Hepatocyte (in vitro differentiated cells): ENCODE data around the gene TMED8. TPM values are rescaled to one million over a fixed set of nuclear protein-coding genes. Genes with fewer than 3 reads are reported as not detected.
A peak's percentile ranks its signal among the peaks of the same experiment; 100 is the strongest.

Source experiments
- DNase-seq: peaks from one replicate; pipeline ENCODE4 v3.0.0-alpha.2; 2016; ENCODE audit warnings: low spot score
- H2AFZ ChIP-seq: fragments of 200-600 bp; sonication (generic); 2 replicates; pipeline ENCODE4 v1.6.0; 2016; ENCODE audit warnings: antibody characterized with exemption, mild to moderate bottlenecking
- H3K27ac ChIP-seq: fragments of 200-600 bp; sonication (generic); 2 replicates; pipeline ENCODE4 v1.5.1; 2016; ENCODE audit warnings: mild to moderate bottlenecking
- H3K27me3 ChIP-seq: fragments of 200-600 bp; sonication (generic); 2 replicates; pipeline ENCODE4 v1.6.1; 2016
- H3K36me3 ChIP-seq: fragments of 200-600 bp; sonication (generic); replicated peaks from 2 replicates; pipeline ENCODE4 v1.5.1; 2016; ENCODE audit warnings: low read depth; ENCODE audit not compliant: insufficient read depth
- H3K4me1 ChIP-seq: fragments of 200-600 bp; sonication (generic); 2 replicates; pipeline ENCODE4 v1.5.1; 2016; ENCODE audit warnings: mild to moderate bottlenecking, moderate library complexity; ENCODE audit not compliant: insufficient read depth
- H3K4me2 ChIP-seq: fragments of 200-600 bp; sonication (generic); 2 replicates; pipeline ENCODE4 v1.6.0; 2016
- H3K4me3 ChIP-seq: fragments of 200-600 bp; sonication (generic); 2 replicates; pipeline ENCODE4 v1.5.1; 2016; ENCODE audit warnings: mild to moderate bottlenecking
- H3K79me2 ChIP-seq: fragments of 200-600 bp; sonication (generic); 2 replicates; pipeline ENCODE4 v1.6.0; 2017; ENCODE audit warnings: mild to moderate bottlenecking
- H3K9me2 ChIP-seq: fragments of 200-600 bp; sonication (generic); replicated peaks from 2 replicates; pipeline ENCODE4 v1.6.0; 2017; ENCODE audit warnings: mild to moderate bottlenecking; ENCODE audit not compliant: insufficient read depth
- H3K9me3 ChIP-seq: fragments of 200-600 bp; sonication (generic); 2 replicates; pipeline ENCODE4 v1.5.1; 2016; ENCODE audit warnings: low read depth, mild to moderate bottlenecking
- H4K20me1 ChIP-seq: fragments of 200-600 bp; sonication (generic); 2 replicates; pipeline ENCODE4 v1.6.0; 2016; ENCODE audit warnings: mild to moderate bottlenecking; ENCODE audit not compliant: insufficient read depth, poor library complexity, severe bottlenecking
- EZH2 ChIP-seq: fragments of 200-600 bp; sonication (generic); IDR thresholded peaks from 2 replicates; pipeline ENCODE4 v1.6.1; 2016; ENCODE audit warnings: antibody characterized with exemption, mild to moderate bottlenecking, borderline replicate concordance
- EZH2phosphoT487 ChIP-seq: fragments of 200-600 bp; sonication (generic); IDR thresholded peaks from one replicate; pipeline ENCODE4 v1.6.1; 2018; ENCODE audit warnings: antibody characterized with exemption, mild to moderate bottlenecking, low read depth, moderate library complexity; ENCODE audit not compliant: unreplicated experiment, severe bottlenecking
- WGBS: methylation state at CpG from one replicate; pipeline ENCODE4 v1.1.6; 2016; ENCODE audit warnings: low lambda C conversion rate; ENCODE audit errors: missing lambda C conversion rate; 5-methylcytosine and 5-hydroxymethylcytosine counted together
- polyA plus RNA-seq: library from polyadenylated mRNA; unstranded; fragments of >200 nt; fragmentation: Nextera tagmentation; extraction: Ambion mirVana; gene quantifications from 2 replicates; pipeline ENCODE4 v1.2.1, GENCODE V29; 2016
- total RNA-seq: library from RNA; depleted of rRNA; stranded (reverse); fragments of >200 nt; gene quantifications from 2 replicates; pipeline ENCODE4 v1.2.3, GENCODE V29; 2014
- TF ChIP-seq, protein P1 (sequence below): fragments of 200-600 bp; sonication (generic); IDR thresholded peaks from 2 replicates; pipeline ENCODE4 v1.5.1; 2016; ENCODE audit warnings: antibody characterized with exemption, mild to moderate bottlenecking; ENCODE audit not compliant: poor library complexity

TMED8 gene
- total and polyA plus RNA-seq, 2 experiments from 2014 or later: 4.0 to 16.0 TPM

- H2AFZ ChIP-seq: no peak overlapping the region
- H3K4me3 ChIP-seq: no peak overlapping the region
- H3K27ac ChIP-seq: peak overlapping the region; percentile 24
- H3K79me2 ChIP-seq: peaks cover 24% of the 10 kb centered on the region
- no peaks in the 10 kb centered on the region for H3K9me3 ChIP-seq
- H4K20me1 ChIP-seq: no peaks in the 10 kb centered on the region
- H3K27me3 ChIP-seq: no peaks in the 10 kb centered on the region
- peak; percentile 37 for DNase-seq
- H3K4me1 ChIP-seq: peaks cover 28% of the 10 kb centered on the region
- H3K36me3 ChIP-seq: no peaks in the 10 kb centered on the region
- TF ChIP-seq EZH2phosphoT487 (no peak), EZH2 (no peak)
- TF ChIP-seq, protein P1, sequence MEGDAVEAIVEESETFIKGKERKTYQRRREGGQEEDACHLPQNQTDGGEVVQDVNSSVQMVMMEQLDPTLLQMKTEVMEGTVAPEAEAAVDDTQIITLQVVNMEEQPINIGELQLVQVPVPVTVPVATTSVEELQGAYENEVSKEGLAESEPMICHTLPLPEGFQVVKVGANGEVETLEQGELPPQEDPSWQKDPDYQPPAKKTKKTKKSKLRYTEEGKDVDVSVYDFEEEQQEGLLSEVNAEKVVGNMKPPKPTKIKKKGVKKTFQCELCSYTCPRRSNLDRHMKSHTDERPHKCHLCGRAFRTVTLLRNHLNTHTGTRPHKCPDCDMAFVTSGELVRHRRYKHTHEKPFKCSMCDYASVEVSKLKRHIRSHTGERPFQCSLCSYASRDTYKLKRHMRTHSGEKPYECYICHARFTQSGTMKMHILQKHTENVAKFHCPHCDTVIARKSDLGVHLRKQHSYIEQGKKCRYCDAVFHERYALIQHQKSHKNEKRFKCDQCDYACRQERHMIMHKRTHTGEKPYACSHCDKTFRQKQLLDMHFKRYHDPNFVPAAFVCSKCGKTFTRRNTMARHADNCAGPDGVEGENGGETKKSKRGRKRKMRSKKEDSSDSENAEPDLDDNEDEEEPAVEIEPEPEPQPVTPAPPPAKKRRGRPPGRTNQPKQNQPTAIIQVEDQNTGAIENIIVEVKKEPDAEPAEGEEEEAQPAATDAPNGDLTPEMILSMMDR: no peak
- 61% methylated on average over 3 of the region's 3 CpGs for WGBS
- H3K4me2 ChIP-seq: no peak overlapping the region
- no peaks in the 10 kb centered on the region for H3K9me2 ChIP-seq
Observed at GRCh38 chr14:77306851-77307496, 69.9 kb downstream of the TMED8 start.

GRCh38 chr14:77306416-77306815, 70.5 kb downstream of the TMED8 start:
- Histone ChIP-seq H3K9me3 (no peaks in the 10 kb centered on the region), H3K36me3 (no peaks in the 10 kb centered on the region), H3K4me3 (no peak overlapping the region), H3K4me1 (peaks cover 28% of the 10 kb centered on the region), H2AFZ (no peak overlapping the region), H3K9me2 (no peaks in the 10 kb centered on the region), H3K27ac (peak overlapping the region; percentile 24), H3K4me2 (no peak overlapping the region), H4K20me1 (no peaks in the 10 kb centered on the region), H3K79me2 (peaks cover 18% of the 10 kb centered on the region), H3K27me3 (no peaks in the 10 kb centered on the region)
- no peak for DNase-seq
- WGBS: 68% methylated on average over 3 of the region's 3 CpGs
- TF ChIP-seq, protein P1: no peak
- TF ChIP-seq EZH2 (no peak), EZH2phosphoT487 (no peak)

- no peaks in the 10 kb centered on the region for H3K9me2 ChIP-seq
- no peak for DNase-seq
- H3K9me3 ChIP-seq: no peaks in the 10 kb centered on the region
- TF ChIP-seq EZH2: no peak
- TF ChIP-seq, protein P1: no peak
- no peak for TF ChIP-seq EZH2phosphoT487
- H2AFZ ChIP-seq: no peak overlapping the region
- no peaks in the 10 kb centered on the region for H4K20me1 ChIP-seq
- WGBS: 97% methylated on average over 4 of the region's 4 CpGs
- H3K79me2 ChIP-seq: peaks cover 12% of the 10 kb centered on the region
- no peak overlapping the region for H3K27ac ChIP-seq
- no peaks in the 10 kb centered on the region for H3K27me3 ChIP-seq
- no peak overlapping the region for H3K4me2 ChIP-seq
- H3K4me3 ChIP-seq: no peak overlapping the region
- H3K4me1 ChIP-seq: peaks cover 28% of the 10 kb centered on the region
- H3K36me3 ChIP-seq: no peaks in the 10 kb centered on the region
Observed at GRCh38 chr14:77305696-77306095, 71.2 kb downstream of the TMED8 start.
